Suppressor macrophage (primary cell): ENCODE results near the gene GCH1.

ENCODE experiments used
- DNase-seq, 4 experiments: peaks; one replicate each; pipeline ENCODE4 v3.0.0-alpha.2; 2020 to 2022

GCH1 gene

DNA sequence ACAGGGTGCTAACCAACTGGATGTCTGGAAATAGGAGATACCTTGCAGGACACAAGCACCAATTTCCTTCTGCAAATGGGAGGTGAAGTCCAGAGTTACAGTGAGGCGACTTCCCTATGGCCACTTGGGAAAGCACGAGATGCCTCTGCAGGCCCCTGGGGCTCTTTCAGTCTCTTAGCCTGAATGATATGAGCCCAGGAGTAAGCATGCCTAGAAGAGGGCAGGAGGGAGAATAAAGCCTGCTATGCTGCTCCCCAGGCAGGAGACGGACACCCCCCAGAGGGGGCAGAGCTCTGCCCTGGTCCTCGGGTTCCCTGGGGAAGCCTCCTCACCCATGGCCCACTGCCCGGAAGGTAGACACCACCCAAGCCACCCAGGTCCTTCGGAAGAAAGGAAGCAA is 105.1 kb downstream of the GCH1 start:
- DNase-seq, result no peak

GRCh38 chr14:54796961-54797360 is 105.7 kb downstream of the GCH1 start:
- DNase-seq, result no peak

DNA sequence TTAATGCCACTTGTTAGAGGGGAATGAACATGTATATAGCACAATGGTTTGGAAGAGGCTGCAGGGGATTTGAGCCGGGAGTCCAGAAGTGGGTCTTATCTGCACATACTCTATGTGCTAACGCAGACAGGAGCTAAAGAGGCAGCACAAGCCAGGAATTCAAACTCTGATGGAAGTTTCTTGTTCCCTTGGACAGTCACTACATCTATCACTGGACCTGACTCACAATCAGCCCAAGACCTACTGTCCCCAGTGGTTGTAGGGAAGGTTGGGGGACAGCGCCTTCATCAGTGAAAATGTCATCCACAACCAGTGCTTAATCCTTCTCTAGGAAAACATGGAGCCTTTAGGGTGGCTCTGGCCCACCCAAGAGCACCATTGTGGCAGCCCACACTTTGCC is 107.8 kb downstream of the GCH1 start:
- DNase-seq, result no peak

DNA sequence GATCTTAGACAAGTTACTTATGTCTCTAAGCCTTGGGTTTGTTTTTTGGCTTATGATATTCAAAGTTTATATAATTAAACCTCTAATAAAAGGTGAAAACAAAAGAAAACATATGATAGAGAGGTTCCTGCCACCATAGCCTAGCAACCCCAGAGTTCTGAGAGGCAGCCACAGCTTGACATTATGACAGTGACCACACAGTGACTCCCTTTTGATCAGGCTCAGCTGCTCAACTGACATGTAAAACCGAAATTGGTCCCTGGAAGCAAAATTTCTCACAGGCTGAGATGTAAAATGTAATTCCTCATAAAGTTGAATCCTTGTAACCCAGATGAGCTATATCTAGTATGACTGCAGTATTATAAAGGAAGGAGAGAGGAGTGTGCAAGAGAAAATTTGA is 108.5 kb downstream of the GCH1 start:
- no peak for DNase-seq

GRCh38 chr14:54792288-54792687 is 110.3 kb downstream of the GCH1 start:
- no peak for DNase-seq
